ENCODE results near the gene GABRG3.
"Not testable (repeated sequence)": the region's sequence is repeated elsewhere in the genome, so short reads cannot be mapped to it uniquely, and the experiment has no call there.

The GABRG3 gene

DNA sequence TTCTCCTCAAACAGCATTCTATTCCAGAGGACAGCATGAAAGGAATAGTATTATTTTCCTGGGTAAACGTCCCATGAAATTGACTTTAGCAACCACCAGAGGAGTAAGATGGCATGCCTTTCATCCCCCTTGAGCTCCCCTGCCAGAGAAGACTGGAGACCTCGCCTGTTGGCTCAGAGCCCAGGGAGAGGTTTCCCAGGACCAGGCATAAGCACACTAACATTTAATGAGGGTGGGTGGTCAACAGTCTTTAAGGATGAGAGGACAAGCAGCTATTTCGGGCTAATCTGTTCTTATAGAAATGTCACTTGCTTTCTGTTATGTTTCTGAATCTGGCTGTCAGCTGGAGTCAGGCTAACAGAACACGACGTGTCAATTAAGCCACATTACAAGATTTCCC lies 390.5 kb downstream of the GABRG3 start:
- TF ChIP-seq, protein P1, sequence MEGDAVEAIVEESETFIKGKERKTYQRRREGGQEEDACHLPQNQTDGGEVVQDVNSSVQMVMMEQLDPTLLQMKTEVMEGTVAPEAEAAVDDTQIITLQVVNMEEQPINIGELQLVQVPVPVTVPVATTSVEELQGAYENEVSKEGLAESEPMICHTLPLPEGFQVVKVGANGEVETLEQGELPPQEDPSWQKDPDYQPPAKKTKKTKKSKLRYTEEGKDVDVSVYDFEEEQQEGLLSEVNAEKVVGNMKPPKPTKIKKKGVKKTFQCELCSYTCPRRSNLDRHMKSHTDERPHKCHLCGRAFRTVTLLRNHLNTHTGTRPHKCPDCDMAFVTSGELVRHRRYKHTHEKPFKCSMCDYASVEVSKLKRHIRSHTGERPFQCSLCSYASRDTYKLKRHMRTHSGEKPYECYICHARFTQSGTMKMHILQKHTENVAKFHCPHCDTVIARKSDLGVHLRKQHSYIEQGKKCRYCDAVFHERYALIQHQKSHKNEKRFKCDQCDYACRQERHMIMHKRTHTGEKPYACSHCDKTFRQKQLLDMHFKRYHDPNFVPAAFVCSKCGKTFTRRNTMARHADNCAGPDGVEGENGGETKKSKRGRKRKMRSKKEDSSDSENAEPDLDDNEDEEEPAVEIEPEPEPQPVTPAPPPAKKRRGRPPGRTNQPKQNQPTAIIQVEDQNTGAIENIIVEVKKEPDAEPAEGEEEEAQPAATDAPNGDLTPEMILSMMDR (conservative IDR thresholded peaks at IDR 0.05; ENCODE audit: low read depth, low read length), result no peak
- H3K36me3 ChIP-seq (ENCODE audit: insufficient read depth), result no peaks in the 10 kb centered on the region
- no peak overlapping the region for H3K4me2 ChIP-seq
- no peaks in the 10 kb centered on the region for H3K79me2 ChIP-seq (ENCODE audit: insufficient read depth, low read depth)
- H3K27me3 ChIP-seq (ENCODE audit: insufficient read depth, low read depth), result no peaks in the 10 kb centered on the region
- H3K27ac ChIP-seq, result no peak overlapping the region
- no peak overlapping the region for H2AFZ ChIP-seq (ENCODE audit: low read depth)
- no peak overlapping the region for H3K9ac ChIP-seq
- no peak overlapping the region for H3K4me3 ChIP-seq (IDR thresholded peaks at IDR 0.05; ENCODE audit: insufficient read depth, low read depth, low read length)
- no peaks in the 10 kb centered on the region for H4K20me1 ChIP-seq (ENCODE audit: insufficient read depth)
- no peaks in the 10 kb centered on the region for H3K4me1 ChIP-seq (ENCODE audit: low read depth, poor library complexity, severe bottlenecking)

DNA sequence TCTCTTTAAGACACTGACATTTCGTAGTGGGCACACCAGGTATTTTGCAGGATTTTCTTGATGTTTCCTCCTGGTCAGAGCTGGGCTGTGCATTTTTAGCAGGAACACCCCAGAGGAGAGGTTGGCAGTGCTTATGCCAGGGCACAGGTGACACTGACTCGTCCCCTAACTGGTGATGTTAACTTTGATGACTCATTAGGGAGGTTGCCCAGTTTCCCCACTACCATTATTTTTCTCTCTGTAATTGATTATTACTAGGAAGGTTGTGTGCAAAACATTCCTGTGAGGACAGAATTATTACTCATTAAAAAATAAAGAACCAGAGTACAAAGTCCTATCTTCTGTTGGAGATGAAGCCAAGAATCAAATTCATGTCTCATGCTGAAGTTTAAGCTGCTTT lies 394.5 kb downstream of the GABRG3 start:
- TF ChIP-seq, protein P1 (conservative IDR thresholded peaks at IDR 0.05; ENCODE audit: low read depth, low read length), result no peak
- H3K79me2 ChIP-seq (ENCODE audit: insufficient read depth, low read depth), result no peaks in the 10 kb centered on the region
- no peak overlapping the region for H2AFZ ChIP-seq (ENCODE audit: low read depth)
- no peak overlapping the region for H3K4me3 ChIP-seq (IDR thresholded peaks at IDR 0.05; ENCODE audit: insufficient read depth, low read depth, low read length)
- no peaks in the 10 kb centered on the region for H3K36me3 ChIP-seq (ENCODE audit: insufficient read depth)
- no peak overlapping the region for H3K9ac ChIP-seq
- H3K27ac ChIP-seq, result no peak overlapping the region
- no peaks in the 10 kb centered on the region for H4K20me1 ChIP-seq (ENCODE audit: insufficient read depth)
- H3K4me2 ChIP-seq, result no peak overlapping the region
- H3K27me3 ChIP-seq (ENCODE audit: insufficient read depth, low read depth), result no peaks in the 10 kb centered on the region
- H3K4me1 ChIP-seq (ENCODE audit: low read depth, poor library complexity, severe bottlenecking), result no peaks in the 10 kb centered on the region

DNA sequence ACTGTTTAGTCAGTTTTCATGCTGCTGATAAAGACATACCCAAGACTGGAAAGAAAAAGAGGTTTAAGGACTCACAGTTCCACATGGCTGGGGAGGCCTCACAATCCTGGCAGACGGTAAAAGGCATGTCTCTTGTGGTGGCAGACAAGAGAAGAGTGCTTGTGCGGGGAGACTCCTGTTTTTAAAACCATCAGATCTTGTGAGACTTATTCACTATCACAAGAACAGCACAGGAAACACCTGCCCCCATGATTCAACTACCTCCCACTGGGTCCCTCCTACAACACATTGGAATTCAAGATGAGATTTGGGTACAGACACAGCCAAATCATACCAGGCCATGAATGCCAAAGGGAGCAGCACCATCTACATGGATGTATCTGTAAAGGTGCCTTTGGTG lies 406.4 kb downstream of the GABRG3 start:
- H2AFZ ChIP-seq (ENCODE audit: low read depth); H3K27me3 ChIP-seq (ENCODE audit: insufficient read depth, low read depth); H3K9ac ChIP-seq; H3K4me2 ChIP-seq; H3K36me3 ChIP-seq (ENCODE audit: insufficient read depth); H3K4me1 ChIP-seq (ENCODE audit: low read depth, poor library complexity, severe bottlenecking); H3K4me3 ChIP-seq (IDR thresholded peaks at IDR 0.05; ENCODE audit: insufficient read depth, low read depth, low read length); H3K79me2 ChIP-seq (ENCODE audit: insufficient read depth, low read depth); H4K20me1 ChIP-seq (ENCODE audit: insufficient read depth); H3K27ac ChIP-seq: not testable (repeated sequence)

DNA sequence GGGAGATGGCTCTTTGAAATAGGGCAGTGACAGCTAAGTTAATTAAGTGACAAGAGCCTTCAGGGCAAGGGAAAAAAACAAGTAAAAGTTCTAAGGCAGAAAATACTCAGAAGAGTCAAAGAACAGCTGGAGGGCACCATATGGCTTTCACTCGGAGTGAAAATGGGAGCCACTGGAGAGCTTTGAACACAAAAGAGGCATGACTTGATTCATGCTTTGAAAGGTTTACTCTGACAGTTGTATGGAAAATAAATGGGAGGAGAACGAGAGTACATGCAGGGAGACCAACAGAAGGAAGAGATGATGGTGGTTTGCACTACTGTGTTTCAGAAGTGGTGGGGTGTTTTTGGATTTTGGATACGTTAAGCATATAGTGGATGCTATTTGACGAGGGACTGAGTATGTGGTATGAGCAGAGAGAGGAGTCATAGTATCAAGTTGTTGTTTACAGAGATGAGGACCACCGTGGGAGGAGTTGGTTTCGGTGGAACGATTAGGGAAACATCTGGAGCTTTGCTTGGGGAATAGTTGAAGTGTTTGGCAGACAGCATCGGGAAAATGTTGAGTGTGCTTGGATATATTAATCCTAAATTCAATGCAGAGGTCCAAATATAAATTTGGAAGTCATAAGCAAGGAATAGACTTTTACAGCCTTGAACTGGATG lies 411.5 kb downstream of the GABRG3 start:
- Histone ChIP-seq H3K27me3 (ENCODE audit: insufficient read depth, low read depth) (no peaks in the 10 kb centered on the region), H2AFZ (ENCODE audit: low read depth) (no peak overlapping the region), H3K79me2 (ENCODE audit: insufficient read depth, low read depth) (no peaks in the 10 kb centered on the region), H3K9ac (no peak overlapping the region), H3K36me3 (ENCODE audit: insufficient read depth) (no peaks in the 10 kb centered on the region), H3K4me1 (ENCODE audit: low read depth, poor library complexity, severe bottlenecking) (no peaks in the 10 kb centered on the region), H4K20me1 (ENCODE audit: insufficient read depth) (no peaks in the 10 kb centered on the region), H3K4me3 (IDR thresholded peaks at IDR 0.05; ENCODE audit: insufficient read depth, low read depth, low read length) (no peak overlapping the region), H3K4me2 (no peak overlapping the region), H3K27ac (no peak overlapping the region)
- TF ChIP-seq, protein P1 (conservative IDR thresholded peaks at IDR 0.05; ENCODE audit: low read depth, low read length), result no peak

DNA sequence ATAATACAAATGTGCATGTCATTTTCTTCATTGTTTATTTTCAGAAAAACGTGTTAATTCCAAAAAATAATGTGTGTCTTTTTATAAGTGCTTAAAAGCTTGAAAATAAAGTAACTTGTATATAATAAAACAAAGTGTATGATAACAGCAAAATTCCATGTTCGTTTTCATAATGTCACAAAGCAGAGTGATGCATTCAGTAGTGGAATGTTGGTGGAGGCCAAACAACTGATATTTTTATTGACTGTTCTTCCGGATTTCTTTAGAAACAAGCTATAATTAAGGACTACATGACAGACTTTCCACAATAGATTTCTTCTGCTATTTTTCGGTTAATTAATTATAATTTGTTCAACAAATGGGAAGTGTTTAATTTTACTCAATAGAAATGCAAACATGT lies 412.7 kb downstream of the GABRG3 start:
- Histone ChIP-seq H3K27me3 (ENCODE audit: insufficient read depth, low read depth) (no peaks in the 10 kb centered on the region), H3K27ac (no peak overlapping the region), H3K4me3 (IDR thresholded peaks at IDR 0.05; ENCODE audit: insufficient read depth, low read depth, low read length) (no peak overlapping the region), H3K4me1 (ENCODE audit: low read depth, poor library complexity, severe bottlenecking) (no peaks in the 10 kb centered on the region), H3K4me2 (no peak overlapping the region), H3K36me3 (ENCODE audit: insufficient read depth) (no peaks in the 10 kb centered on the region), H2AFZ (ENCODE audit: low read depth) (no peak overlapping the region), H3K9ac (no peak overlapping the region), H4K20me1 (ENCODE audit: insufficient read depth) (no peaks in the 10 kb centered on the region), H3K79me2 (ENCODE audit: insufficient read depth, low read depth) (no peaks in the 10 kb centered on the region)
- TF ChIP-seq, protein P1 (conservative IDR thresholded peaks at IDR 0.05; ENCODE audit: low read depth, low read length), result no peak

Data from KMS-11 (cell line).